A549 (cell line): Measurements from ENCODE around the gene HDDC2. TPM values are rescaled to one million over a fixed set of nuclear protein-coding genes. Genes with fewer than 3 reads are reported as not detected.

Experiments
- ATAC-seq, 2 experiments: fragments of 200-7000 bp in 1 of 2; fragments of >200 bp in 1 of 2; cut with Nextera tagmentation in 1 of 2; cut with Tn5 transposase in 1 of 2; 3 replicates each; pipeline versions ENCODE4 v1.8.0 to v1.9.1; 2018 to 2020; ENCODE audit warnings: mild to moderate bottlenecking in 1 of 2, moderate library complexity in 1 of 2
- CTCF ChIA-PET: fragments of 300-600 bp; sonication (Branson Sonifier 250); formaldehyde crosslinking; extraction: SDS; loops from one replicate; lab custom pipeline; 2021; ENCODE audit warnings: antibody characterized with exemption, inconsistent platforms; lab: Yijun Ruan, JAX
- POLR2A ChIA-PET: fragments of 350-600 bp; formaldehyde crosslinking; extraction: SDS; loops from one replicate; lab custom pipeline; 2021; ENCODE audit warnings: antibody characterized with exemption, inconsistent platforms; lab: Yijun Ruan, JAX
- DNase-seq, 2 experiments: peaks; one replicate each; pipeline versions ENCODE4 v3.0.0 to v3.0.0-alpha.2; 2011 to 2016; ENCODE audit warnings: low read depth in 1 of 2, low spot score in 1 of 2
- FAIRE-seq: peaks from 2 replicates; lab custom pipeline; 2011; peaks lifted over from hg19 to GRCh38; lab: Jason Lieb, UNC
- H3K27ac ChIP-seq, 2 experiments: fragments of >200 bp; sonication (Bioruptor Twin); formaldehyde crosslinking; 3 replicates each; pipeline ENCODE4 v1.5.1; 2016 to 2017
- H3K4me1 ChIP-seq: fragments of >200 bp; sonication (Bioruptor Twin); formaldehyde crosslinking; 3 replicates; pipeline ENCODE4 v1.6.1; 2016
- H3K4me2 ChIP-seq: fragments of >200 bp; sonication (Bioruptor Twin); formaldehyde crosslinking; 3 replicates; pipeline ENCODE4 v1.6.1; 2016
- H3K4me3 ChIP-seq: fragments of >200 bp; sonication (Bioruptor Twin); formaldehyde crosslinking; 3 replicates; pipeline ENCODE4 v1.5.1; 2016
- H3K9me3 ChIP-seq: fragments of >200 bp; sonication (Bioruptor Twin); formaldehyde crosslinking; 3 replicates; pipeline ENCODE4 v1.6.1; 2016
- CBX2 ChIP-seq: fragments of 200-600 bp; sonication (generic); IDR thresholded peaks from 2 replicates; pipeline ENCODE4 v1.6.1; 2016; ENCODE audit warnings: low read depth, mild to moderate bottlenecking, borderline replicate concordance
- CHD2 ChIP-seq: fragments of 150-350 bp; IDR thresholded peaks from 2 replicates; pipeline ENCODE4 v1.6.1; 2014; ENCODE audit warnings: low read length; ENCODE audit not compliant: partially characterized antibody
- CHD4 ChIP-seq: fragments of 200-600 bp; sonication (generic); IDR thresholded peaks from 2 replicates; pipeline ENCODE4 v1.6.1; 2016; ENCODE audit warnings: antibody characterized with exemption, mild to moderate bottlenecking, borderline replicate concordance
- EHMT2 ChIP-seq: fragments of 200-600 bp; sonication (generic); IDR thresholded peaks from 2 replicates; pipeline ENCODE4 v1.6.1; 2016; ENCODE audit warnings: antibody characterized with exemption, low read depth, mild to moderate bottlenecking, moderate library complexity
- EP300 ChIP-seq, 2 experiments: fragments of >200 bp; sonication (Bioruptor Twin); formaldehyde crosslinking; IDR thresholded peaks; 2 replicates in 1 of 2; 3 replicates in 1 of 2; pipeline ENCODE4 v1.6.1; 2016 to 2017
- HDAC2 ChIP-seq: fragments of 200-600 bp; sonication (generic); IDR thresholded peaks from 2 replicates; pipeline ENCODE4 v1.6.1; 2016
- HEYL ChIP-seq: fragments of 250-450 bp; sonication (Bioruptor Pico); IDR thresholded peaks from 2 replicates; pipeline ENCODE4 v1.8.0; 2021; ENCODE audit warnings: mild to moderate bottlenecking, moderate library complexity
- JUN ChIP-seq, 2 experiments: fragments of >200 bp; sonication (Bioruptor Twin); formaldehyde crosslinking; IDR thresholded peaks; 2 replicates in 1 of 2; 3 replicates in 1 of 2; pipeline ENCODE4 v1.6.1; 2016 to 2017
- KDM5A ChIP-seq: fragments of 200-600 bp; sonication (generic); IDR thresholded peaks from 2 replicates; pipeline ENCODE4 v1.6.1; 2016; ENCODE audit warnings: antibody characterized with exemption, mild to moderate bottlenecking
- MYC ChIP-seq: IDR thresholded peaks from 2 replicates; pipeline ENCODE4 v1.6.1; 2012; ENCODE audit warnings: mild to moderate bottlenecking, inconsistent platforms, low read length, improper control_type of control experiment, borderline replicate concordance
- RARB ChIP-seq: fragments of 250-450 bp; sonication (Bioruptor Pico); IDR thresholded peaks from 2 replicates; pipeline ENCODE4 v1.8.0; 2021; ENCODE audit warnings: mild to moderate bottlenecking, moderate library complexity
- RFX5 ChIP-seq: fragments of 450-650 bp; IDR thresholded peaks from 2 replicates; pipeline ENCODE4 v1.7.1; 2014; ENCODE audit warnings: antibody characterized with exemption, mild to moderate bottlenecking, moderate library complexity
- SMC3 ChIP-seq: fragments of >200 bp; sonication (Bioruptor Twin); formaldehyde crosslinking; IDR thresholded peaks from 3 replicates; pipeline ENCODE4 v1.6.1; 2018; ENCODE audit warnings: inconsistent platforms
- TP53 ChIP-seq: fragments of 250-450 bp; sonication (Bioruptor Pico); IDR thresholded peaks from 2 replicates; pipeline ENCODE4 v1.5.0; 2021; ENCODE audit warnings: mild to moderate bottlenecking, moderate library complexity
- ZFP36 ChIP-seq: fragments of 450-650 bp; IDR thresholded peaks from 2 replicates; pipeline ENCODE4 v1.6.1; 2014; ENCODE audit warnings: borderline replicate concordance; ENCODE audit not compliant: partially characterized antibody
- WGBS: methylation state at CpG from one replicate; pipeline ENCODE4 v1.1.6; 2017; ENCODE audit errors: missing lambda C conversion rate; 5-methylcytosine and 5-hydroxymethylcytosine counted together
- polyA plus RNA-seq, 4 experiments: library from polyadenylated mRNA; depleted of rRNA in 3 of 4; stranded (reverse); fragments of >200 nt; fragmentation: RNase III in 1 of 4; extraction: RNeasy Plus Mini Kit Qiagen cat#74134 plus additional on column Dnase treatment in 1 of 4; gene quantifications; 2 replicates in 3 of 4; 3 replicates in 1 of 4; pipeline ENCODE4 v1.2.3, GENCODE V29; 2011 to 2017
- TF ChIP-seq, protein P1 (sequence below): IDR thresholded peaks from 2 replicates; pipeline ENCODE4 v1.6.1; 2012; ENCODE audit warnings: low read depth, borderline replicate concordance
- TF ChIP-seq, protein P2 (sequence below): fragments of 150-350 bp; IDR thresholded peaks from 2 replicates; pipeline ENCODE4 v1.6.1; 2014; ENCODE audit warnings: low read depth, mild to moderate bottlenecking, low read length
- TF ChIP-seq, protein P3 (sequence below): fragments of 250-450 bp; sonication (Bioruptor Pico); IDR thresholded peaks from 2 replicates; pipeline ENCODE4 v1.5.0; 2021; ENCODE audit warnings: mild to moderate bottlenecking, moderate library complexity, borderline replicate concordance
- TF ChIP-seq, protein P4 (sequence below): fragments of >200 bp; sonication (Bioruptor Twin); formaldehyde crosslinking; IDR thresholded peaks from 3 replicates; pipeline ENCODE4 v1.5.1; 2016
- TF ChIP-seq, protein P5 (sequence below): IDR thresholded peaks from 2 replicates; pipeline ENCODE4 v1.6.1; 2012

The HDDC2 gene
- polyA plus RNA-seq, 2 of the 4 experiments (the other 2 are of a cell fraction) = 107 to 216 TPM

DNA sequence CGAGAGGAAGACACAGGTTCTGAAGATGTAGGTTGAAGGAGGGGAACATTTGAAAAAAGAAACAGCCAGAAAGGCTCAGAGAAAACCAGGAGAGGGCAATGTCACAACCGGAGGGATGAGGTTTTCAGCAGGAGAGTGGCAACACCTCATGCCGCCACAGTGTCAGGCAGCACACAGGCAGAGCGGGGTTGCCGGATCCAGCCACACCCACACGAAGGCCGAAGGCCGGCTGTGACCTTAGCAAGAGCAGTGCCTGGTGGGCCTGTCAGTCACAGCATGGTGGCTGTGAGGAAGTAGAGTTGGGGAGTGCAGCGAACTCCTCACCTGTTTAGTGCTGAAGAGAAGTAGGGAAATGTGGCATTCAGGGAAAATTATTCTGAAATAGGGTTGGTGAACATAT, 14.0 kb downstream of the HDDC2 start:
- Histone ChIP-seq H3K4me3 (no peak overlapping the region), H3K27ac (no peak overlapping the region), H3K4me2 (no peak overlapping the region), H3K9me3 (peaks cover 12% of the 10 kb centered on the region; the same call in 1 of the 3 replicates), H3K4me1 (no peaks in the 10 kb centered on the region)
- DNase-seq = no peak
- FAIRE-seq = no peak
- ATAC-seq = 0 out of 6 replicates have a peak, but pooled peaks of 1 of the 2 experiments have one; percentile 34
- WGBS = 96% methylated on average over 9 of the region's 9 CpGs
- no peak for TF ChIP-seq RFX5
- TF ChIP-seq CHD2 = no peak
- TF ChIP-seq, protein P1, sequence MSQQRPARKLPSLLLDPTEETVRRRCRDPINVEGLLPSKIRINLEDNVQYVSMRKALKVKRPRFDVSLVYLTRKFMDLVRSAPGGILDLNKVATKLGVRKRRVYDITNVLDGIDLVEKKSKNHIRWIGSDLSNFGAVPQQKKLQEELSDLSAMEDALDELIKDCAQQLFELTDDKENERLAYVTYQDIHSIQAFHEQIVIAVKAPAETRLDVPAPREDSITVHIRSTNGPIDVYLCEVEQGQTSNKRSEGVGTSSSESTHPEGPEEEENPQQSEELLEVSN = no peak
- TF ChIP-seq TP53 (CRISPR knock-in tag) = no peak
- TF ChIP-seq, protein P2, sequence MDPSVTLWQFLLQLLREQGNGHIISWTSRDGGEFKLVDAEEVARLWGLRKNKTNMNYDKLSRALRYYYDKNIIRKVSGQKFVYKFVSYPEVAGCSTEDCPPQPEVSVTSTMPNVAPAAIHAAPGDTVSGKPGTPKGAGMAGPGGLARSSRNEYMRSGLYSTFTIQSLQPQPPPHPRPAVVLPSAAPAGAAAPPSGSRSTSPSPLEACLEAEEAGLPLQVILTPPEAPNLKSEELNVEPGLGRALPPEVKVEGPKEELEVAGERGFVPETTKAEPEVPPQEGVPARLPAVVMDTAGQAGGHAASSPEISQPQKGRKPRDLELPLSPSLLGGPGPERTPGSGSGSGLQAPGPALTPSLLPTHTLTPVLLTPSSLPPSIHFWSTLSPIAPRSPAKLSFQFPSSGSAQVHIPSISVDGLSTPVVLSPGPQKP = no peak
- TF ChIP-seq, protein P3, sequence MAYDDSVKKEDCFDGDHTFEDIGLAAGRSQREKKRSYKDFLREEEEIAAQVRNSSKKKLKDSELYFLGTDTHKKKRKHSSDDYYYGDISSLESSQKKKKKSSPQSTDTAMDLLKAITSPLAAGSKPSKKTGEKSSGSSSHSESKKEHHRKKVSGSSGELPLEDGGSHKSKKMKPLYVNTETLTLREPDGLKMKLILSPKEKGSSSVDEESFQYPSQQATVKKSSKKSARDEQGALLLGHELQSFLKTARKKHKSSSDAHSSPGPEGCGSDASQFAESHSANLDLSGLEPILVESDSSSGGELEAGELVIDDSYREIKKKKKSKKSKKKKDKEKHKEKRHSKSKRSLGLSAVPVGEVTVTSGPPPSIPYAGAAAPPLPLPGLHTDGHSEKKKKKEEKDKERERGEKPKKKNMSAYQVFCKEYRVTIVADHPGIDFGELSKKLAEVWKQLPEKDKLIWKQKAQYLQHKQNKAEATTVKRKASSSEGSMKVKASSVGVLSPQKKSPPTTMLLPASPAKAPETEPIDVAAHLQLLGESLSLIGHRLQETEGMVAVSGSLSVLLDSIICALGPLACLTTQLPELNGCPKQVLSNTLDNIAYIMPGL = no peak
- TF ChIP-seq JUN (IDR thresholded peaks at IDR 0.05) = no peak
- TF ChIP-seq ZFP36 = no peak
- TF ChIP-seq, protein P4, sequence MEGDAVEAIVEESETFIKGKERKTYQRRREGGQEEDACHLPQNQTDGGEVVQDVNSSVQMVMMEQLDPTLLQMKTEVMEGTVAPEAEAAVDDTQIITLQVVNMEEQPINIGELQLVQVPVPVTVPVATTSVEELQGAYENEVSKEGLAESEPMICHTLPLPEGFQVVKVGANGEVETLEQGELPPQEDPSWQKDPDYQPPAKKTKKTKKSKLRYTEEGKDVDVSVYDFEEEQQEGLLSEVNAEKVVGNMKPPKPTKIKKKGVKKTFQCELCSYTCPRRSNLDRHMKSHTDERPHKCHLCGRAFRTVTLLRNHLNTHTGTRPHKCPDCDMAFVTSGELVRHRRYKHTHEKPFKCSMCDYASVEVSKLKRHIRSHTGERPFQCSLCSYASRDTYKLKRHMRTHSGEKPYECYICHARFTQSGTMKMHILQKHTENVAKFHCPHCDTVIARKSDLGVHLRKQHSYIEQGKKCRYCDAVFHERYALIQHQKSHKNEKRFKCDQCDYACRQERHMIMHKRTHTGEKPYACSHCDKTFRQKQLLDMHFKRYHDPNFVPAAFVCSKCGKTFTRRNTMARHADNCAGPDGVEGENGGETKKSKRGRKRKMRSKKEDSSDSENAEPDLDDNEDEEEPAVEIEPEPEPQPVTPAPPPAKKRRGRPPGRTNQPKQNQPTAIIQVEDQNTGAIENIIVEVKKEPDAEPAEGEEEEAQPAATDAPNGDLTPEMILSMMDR = no peak
- TF ChIP-seq EHMT2 = no peak
- TF ChIP-seq CHD4 = no peak
- TF ChIP-seq EP300 (IDR thresholded peaks at IDR 0.05) = no peak
- POLR2A ChIA-PET = no interaction called here
- CTCF ChIA-PET = no interaction called here

DNA sequence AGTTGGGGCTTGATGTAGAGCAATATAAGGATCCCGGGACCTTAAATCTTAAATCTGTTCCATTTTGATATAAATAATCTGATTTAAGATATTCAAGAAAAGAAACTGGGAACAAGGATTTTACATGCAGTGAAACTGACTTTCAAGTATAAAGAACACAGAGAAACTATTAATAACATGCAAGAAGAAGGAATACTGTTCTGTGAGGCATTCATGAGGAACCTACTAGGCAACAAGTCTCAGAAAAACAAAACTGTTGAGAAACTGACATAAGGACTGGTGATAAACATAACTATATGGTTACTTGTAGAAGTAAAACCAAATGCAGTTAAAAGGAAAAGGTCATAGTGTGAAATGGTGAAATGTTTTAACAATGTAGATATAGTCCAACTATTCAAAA, 15.8 kb downstream of the HDDC2 start:
- no peak for TF ChIP-seq SMC3
- TF ChIP-seq, protein P5, sequence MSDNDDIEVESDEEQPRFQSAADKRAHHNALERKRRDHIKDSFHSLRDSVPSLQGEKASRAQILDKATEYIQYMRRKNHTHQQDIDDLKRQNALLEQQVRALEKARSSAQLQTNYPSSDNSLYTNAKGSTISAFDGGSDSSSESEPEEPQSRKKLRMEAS = no peak
- TF ChIP-seq HEYL (CRISPR knock-in tag) = no peak
- TF ChIP-seq MYC = no peak
- TF ChIP-seq HDAC2 = no peak
- no peak for TF ChIP-seq RARB (CRISPR knock-in tag)
- no peak for TF ChIP-seq TP53 (CRISPR knock-in tag)
- no peak for TF ChIP-seq CBX2
- TF ChIP-seq KDM5A = no peak
- TF ChIP-seq, all 56 proteins: peak for 0
- H3K4me1 ChIP-seq = no peaks in the 10 kb centered on the region
- H3K9me3 ChIP-seq = peaks cover 12% of the 10 kb centered on the region; the same call in 1 of the 3 replicates
- H3K27ac ChIP-seq = no peak overlapping the region
- 92% methylated on average over 1 of the region's 1 CpG for WGBS
- FAIRE-seq = no peak
- no peak overlapping the region for H3K4me2 ChIP-seq
- ChIA-PET POLR2A (no interaction called here), CTCF (no interaction called here)
- no peak overlapping the region for H3K4me3 ChIP-seq
- DNase-seq = no peak
- ATAC-seq = no peak
